SK-N-SH (cell line): ENCODE measurements around the gene PIP5KL1.

Experiments
- CTCF ChIP-seq: fragments of 200-600 bp; sonication (generic); IDR thresholded peaks from 2 replicates; pipeline ENCODE4 v1.6.1; 2017; ENCODE audit warnings: antibody characterized with exemption, mild to moderate bottlenecking, moderate library complexity
- POLR2AphosphoS5 ChIP-seq: IDR thresholded peaks from 2 replicates; pipeline ENCODE4 v1.6.1; 2012; ENCODE audit warnings: low read depth, low read length
- RAD21 ChIP-seq: IDR thresholded peaks from 2 replicates; pipeline ENCODE4 v1.6.1; 2012; ENCODE audit warnings: mild to moderate bottlenecking, low read length

GRCh38 chr9:127929625-127929979 lies 975 bp downstream of the PIP5KL1 start:
- TF ChIP-seq CTCF (no peak), POLR2AphosphoS5 (no peak), RAD21 (no peak)
